ENCODE results near the gene EIF1AY.

DNA sequence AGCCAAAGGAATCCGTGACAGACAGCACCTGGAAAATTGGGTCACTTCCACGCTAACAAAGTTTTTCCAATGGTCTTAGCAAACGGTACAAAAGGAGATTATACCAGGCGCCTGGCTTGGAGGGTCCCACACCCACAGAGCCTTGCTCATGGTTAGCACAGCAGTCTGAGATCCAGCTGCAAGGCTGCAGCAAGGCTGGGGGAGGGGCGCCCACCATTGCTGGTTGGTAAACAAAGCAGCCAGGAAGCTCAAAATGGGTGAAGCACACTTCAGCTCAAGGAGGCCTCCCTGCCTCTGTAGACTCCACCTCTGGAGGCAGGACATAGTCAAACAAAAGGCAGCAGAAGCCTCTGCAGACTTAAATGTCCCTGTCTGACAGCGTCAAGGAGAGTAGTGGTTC lies 47.1 kb upstream of the EIF1AY start:
- TF ChIP-seq POLR2A (IDR thresholded peaks at IDR 0.05): no peak
- TF ChIP-seq, protein P1, sequence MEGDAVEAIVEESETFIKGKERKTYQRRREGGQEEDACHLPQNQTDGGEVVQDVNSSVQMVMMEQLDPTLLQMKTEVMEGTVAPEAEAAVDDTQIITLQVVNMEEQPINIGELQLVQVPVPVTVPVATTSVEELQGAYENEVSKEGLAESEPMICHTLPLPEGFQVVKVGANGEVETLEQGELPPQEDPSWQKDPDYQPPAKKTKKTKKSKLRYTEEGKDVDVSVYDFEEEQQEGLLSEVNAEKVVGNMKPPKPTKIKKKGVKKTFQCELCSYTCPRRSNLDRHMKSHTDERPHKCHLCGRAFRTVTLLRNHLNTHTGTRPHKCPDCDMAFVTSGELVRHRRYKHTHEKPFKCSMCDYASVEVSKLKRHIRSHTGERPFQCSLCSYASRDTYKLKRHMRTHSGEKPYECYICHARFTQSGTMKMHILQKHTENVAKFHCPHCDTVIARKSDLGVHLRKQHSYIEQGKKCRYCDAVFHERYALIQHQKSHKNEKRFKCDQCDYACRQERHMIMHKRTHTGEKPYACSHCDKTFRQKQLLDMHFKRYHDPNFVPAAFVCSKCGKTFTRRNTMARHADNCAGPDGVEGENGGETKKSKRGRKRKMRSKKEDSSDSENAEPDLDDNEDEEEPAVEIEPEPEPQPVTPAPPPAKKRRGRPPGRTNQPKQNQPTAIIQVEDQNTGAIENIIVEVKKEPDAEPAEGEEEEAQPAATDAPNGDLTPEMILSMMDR (IDR thresholded peaks at IDR 0.05): no peak
